ENCODE results near the gene TSHZ2.

TSHZ2 gene

GRCh38 chr20:53070706-53071392, 98.7 kb downstream of the TSHZ2 start:
- DNase-seq: no peak

GRCh38 chr20:53071833-53072232, 99.7 kb downstream of the TSHZ2 start:
- DNase-seq: no peak

GRCh38 chr20:53072923-53073579, 100.9 kb downstream of the TSHZ2 start:
- no peak for DNase-seq

- no peak for DNase-seq
Measured at GRCh38 chr20:53073636-53074415, 101.7 kb downstream of the TSHZ2 start.

GRCh38 chr20:53074811-53075314, 102.7 kb downstream of the TSHZ2 start:
- no peak for DNase-seq

GRCh38 chr20:53076668-53077067, 104.5 kb downstream of the TSHZ2 start:
- no peak for DNase-seq

- DNase-seq: no peak
Measured at GRCh38 chr20:53077373-53078205, 105.4 kb downstream of the TSHZ2 start.

GRCh38 chr20:53078761-53079160, 106.6 kb downstream of the TSHZ2 start:
- no peak for DNase-seq

- DNase-seq: no peak
Measured at GRCh38 chr20:53079261-53079691, 107.1 kb downstream of the TSHZ2 start.

GRCh38 chr20:53079828-53080686, 107.9 kb downstream of the TSHZ2 start:
- DNase-seq: no peak

- DNase-seq: no peak
Measured at GRCh38 chr20:53080687-53080962, 108.5 kb downstream of the TSHZ2 start.

GRCh38 chr20:53080969-53081871, 109.1 kb downstream of the TSHZ2 start:
- no peak for DNase-seq

- no peak for DNase-seq
Measured at GRCh38 chr20:53081916-53082863, 110.0 kb downstream of the TSHZ2 start.

- DNase-seq: no peak
Measured at GRCh38 chr20:53083411-53083810, 111.3 kb downstream of the TSHZ2 start.

GRCh38 chr20:53084408-53084997, 112.3 kb downstream of the TSHZ2 start:
- no peak for DNase-seq

GRCh38 chr20:53085720-53086119, 113.6 kb downstream of the TSHZ2 start:
- no peak for DNase-seq

GRCh38 chr20:53087037-53087777, 115.0 kb downstream of the TSHZ2 start:
- DNase-seq: no peak

- DNase-seq: no peak
Measured at GRCh38 chr20:53088786-53089185, 116.6 kb downstream of the TSHZ2 start.
